ENCODE data around the gene SRRD.

DNA sequence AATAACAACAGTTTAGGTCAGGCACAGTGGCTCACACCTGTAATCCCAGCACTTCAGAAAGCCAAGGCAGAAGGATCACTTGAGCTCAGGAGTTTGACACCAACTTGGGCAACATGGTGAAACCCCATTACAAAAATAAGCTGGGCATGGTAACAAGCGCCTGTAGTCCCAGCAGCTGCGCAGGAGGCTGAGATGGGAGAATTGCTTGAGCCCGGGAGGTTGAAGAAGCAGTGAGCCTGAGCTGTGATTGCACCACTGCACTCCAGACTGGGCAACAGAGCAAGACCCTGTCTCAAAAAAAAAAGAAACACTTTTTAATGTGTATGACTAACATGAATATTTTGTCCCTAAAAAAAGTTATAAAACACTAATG, 53.1 kb downstream of the SRRD start:
- TF ChIP-seq CTCF (IDR thresholded peaks at IDR 0.05; ENCODE audit: insufficient read depth, low read length, poor library complexity, severe bottlenecking) (no peak), EZH2phosphoT487 (conservative IDR thresholded peaks at IDR 0.05; ENCODE audit: low read length) (no peak)

Data from SU-DHL-6 (cell line).